Prostate gland (tissue), 2 donors: ENCODE data around the gene PEX3.

ENCODE experiments used
- POLR2A ChIP-seq: fragments of 450-650 bp; IDR thresholded peaks from one replicate; pipeline ENCODE4 v1.6.1; 2016; ENCODE audit warnings: antibody characterized with exemption, mild to moderate bottlenecking
- TF ChIP-seq, protein P1 (sequence below), 4 experiments: fragments of 200-600 bp in 2 of 4; fragments of 450-650 bp in 2 of 4; sonication (generic) in 2 of 4; IDR thresholded peaks; 1 replicate in 3 of 4; 2 replicates in 1 of 4; pipeline ENCODE4 v1.5.1; 2016 to 2019; ENCODE audit warnings: antibody characterized with exemption in 4 of 4, mild to moderate bottlenecking in 2 of 4, moderate library complexity in 2 of 4

DNA sequence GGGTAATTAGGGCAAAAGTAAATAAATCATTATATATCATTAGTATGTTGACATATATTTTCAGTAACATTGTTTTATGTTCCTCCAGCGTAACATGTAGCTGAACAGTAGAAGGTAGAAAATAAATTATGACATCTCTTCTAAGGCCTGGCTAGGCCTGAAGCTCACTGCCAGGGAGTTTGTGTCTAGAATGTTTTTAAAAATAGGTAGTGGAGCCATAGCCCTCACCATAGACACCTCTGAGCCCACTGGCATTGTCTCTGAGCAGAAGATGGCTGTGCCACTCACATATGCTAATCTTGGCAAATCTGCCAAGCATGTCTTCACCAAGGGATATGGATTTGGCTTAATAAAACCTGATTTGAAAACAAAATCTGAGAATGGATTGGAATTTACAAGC is 39.6 kb downstream of the PEX3 start:
- TF ChIP-seq, protein P1, sequence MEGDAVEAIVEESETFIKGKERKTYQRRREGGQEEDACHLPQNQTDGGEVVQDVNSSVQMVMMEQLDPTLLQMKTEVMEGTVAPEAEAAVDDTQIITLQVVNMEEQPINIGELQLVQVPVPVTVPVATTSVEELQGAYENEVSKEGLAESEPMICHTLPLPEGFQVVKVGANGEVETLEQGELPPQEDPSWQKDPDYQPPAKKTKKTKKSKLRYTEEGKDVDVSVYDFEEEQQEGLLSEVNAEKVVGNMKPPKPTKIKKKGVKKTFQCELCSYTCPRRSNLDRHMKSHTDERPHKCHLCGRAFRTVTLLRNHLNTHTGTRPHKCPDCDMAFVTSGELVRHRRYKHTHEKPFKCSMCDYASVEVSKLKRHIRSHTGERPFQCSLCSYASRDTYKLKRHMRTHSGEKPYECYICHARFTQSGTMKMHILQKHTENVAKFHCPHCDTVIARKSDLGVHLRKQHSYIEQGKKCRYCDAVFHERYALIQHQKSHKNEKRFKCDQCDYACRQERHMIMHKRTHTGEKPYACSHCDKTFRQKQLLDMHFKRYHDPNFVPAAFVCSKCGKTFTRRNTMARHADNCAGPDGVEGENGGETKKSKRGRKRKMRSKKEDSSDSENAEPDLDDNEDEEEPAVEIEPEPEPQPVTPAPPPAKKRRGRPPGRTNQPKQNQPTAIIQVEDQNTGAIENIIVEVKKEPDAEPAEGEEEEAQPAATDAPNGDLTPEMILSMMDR (IDR thresholded peaks at IDR 0.05), result no peak
- no peak for TF ChIP-seq POLR2A
